SK-N-SH (cell line): Measurements from ENCODE around the gene MYL1. TPM values are rescaled to one million over a fixed set of nuclear protein-coding genes. Genes with fewer than 3 reads are reported as not detected.

ENCODE experiments used
- CTCF ChIA-PET: fragments of 300-600, 350-600 bp; formaldehyde crosslinking; extraction: SDS; loops from one replicate; lab custom pipeline; 2021; lab: Yijun Ruan, JAX
- POLR2A ChIA-PET: fragments of 350-600 bp; sonication (Branson Sonifier 250); formaldehyde crosslinking; extraction: SDS; loops from one replicate; lab custom pipeline; 2020; ENCODE audit warnings: antibody characterized with exemption, inconsistent platforms; lab: Yijun Ruan, JAX
- DNase-seq: peaks from one replicate; pipeline ENCODE4 v3.0.0; 2012
- H2AFZ ChIP-seq: fragments of 200-600 bp; sonication (generic); 2 replicates; pipeline ENCODE4 v1.8.1; 2016; ENCODE audit warnings: antibody characterized with exemption, mild to moderate bottlenecking, low read depth
- H3F3A ChIP-seq: fragments of 200-600 bp; sonication (generic); replicated peaks from 2 replicates; pipeline ENCODE3; 2016; ENCODE audit warnings: antibody characterized with exemption, mild to moderate bottlenecking; ENCODE audit not compliant: insufficient read depth
- H3K27ac ChIP-seq, 2 experiments: fragments of 200-500 bp in 1 of 2; fragments of 200-600 bp in 1 of 2; sonication (Bioruptor generic) in 1 of 2; sonication (generic), shearing (Covaris generic) in 1 of 2; 2 replicates each; pipeline versions ENCODE4 v1.5.1 to v1.6.1; 2014 to 2016; ENCODE audit warnings: low read depth in 2 of 2, inconsistent platforms in 1 of 2, low read length in 1 of 2, mild to moderate bottlenecking in 1 of 2, mixed read lengths in 1 of 2
- H3K27me3 ChIP-seq: fragments of 200-600 bp; sonication (generic), shearing (Covaris generic); 2 replicates; pipeline ENCODE4 v1.6.1; 2016; ENCODE audit warnings: mixed run types; ENCODE audit not compliant: insufficient read depth
- H3K36me3 ChIP-seq, 2 experiments: fragments of 200-500 bp in 1 of 2; fragments of 200-600 bp in 1 of 2; sonication (Bioruptor generic) in 1 of 2; sonication (generic) in 1 of 2; replicated peaks in 1 of 2; 2 replicates each; pipeline versions ENCODE3 to v1.5.1; 2014 to 2016; ENCODE audit warnings: low read length in 1 of 2, mild to moderate bottlenecking in 1 of 2; ENCODE audit not compliant: insufficient read depth in 2 of 2, control insufficient read depth in 1 of 2
- H3K4me1 ChIP-seq, 2 experiments: fragments of 200-500 bp in 1 of 2; fragments of 200-600 bp in 1 of 2; sonication (Bioruptor generic) in 1 of 2; sonication (generic), shearing (Covaris generic) in 1 of 2; 2 replicates each; pipeline versions ENCODE4 v1.5.1 to v1.6.1; 2014 to 2016; ENCODE audit warnings: low read depth in 1 of 2, low read length in 1 of 2, mixed run types in 1 of 2; ENCODE audit not compliant: insufficient read depth in 2 of 2, control insufficient read depth in 1 of 2
- H3K4me2 ChIP-seq: fragments of 200-600 bp; sonication (generic), shearing (Covaris generic); 2 replicates; pipeline ENCODE4 v1.6.1; 2017; ENCODE audit warnings: mixed run types
- H3K4me3 ChIP-seq, 2 experiments: fragments of 200-500 bp in 1 of 2; fragments of 200-600 bp in 1 of 2; sonication (Bioruptor generic) in 1 of 2; sonication (generic), shearing (Covaris generic) in 1 of 2; 2 replicates each; pipeline versions ENCODE4 v1.5.1 to v1.8.1; 2014 to 2016; ENCODE audit warnings: low read depth in 2 of 2, inconsistent platforms in 1 of 2, low read length in 1 of 2, mild to moderate bottlenecking in 1 of 2, mixed read lengths in 1 of 2, moderate library complexity in 1 of 2
- H3K79me2 ChIP-seq: fragments of 200-600 bp; sonication (generic); 2 replicates; pipeline ENCODE4 v1.8.1; 2017; ENCODE audit warnings: mild to moderate bottlenecking; ENCODE audit not compliant: insufficient read depth
- H3K9ac ChIP-seq: fragments of 200-600 bp; sonication (generic); 2 replicates; pipeline ENCODE4 v1.6.1; 2017; ENCODE audit warnings: mixed run types
- H3K9me2 ChIP-seq: fragments of 200-600 bp; sonication (generic); 2 replicates; pipeline ENCODE4 v1.6.1; 2017; ENCODE audit warnings: mixed run types
- H3K9me3 ChIP-seq: fragments of 200-600 bp; sonication (generic); 2 replicates; pipeline ENCODE4 v1.6.1; 2017; ENCODE audit warnings: mixed run types, mild to moderate bottlenecking, moderate library complexity
- H4K20me1 ChIP-seq: fragments of 200-600 bp; sonication (generic); 2 replicates; pipeline ENCODE4 v1.6.1; 2017; ENCODE audit warnings: mild to moderate bottlenecking, mixed run types; ENCODE audit not compliant: insufficient read depth
- GABPA ChIP-seq: IDR thresholded peaks from 2 replicates; pipeline ENCODE4 v1.4.0; 2012; ENCODE audit warnings: low read depth, mild to moderate bottlenecking
- JUND ChIP-seq: IDR thresholded peaks from 2 replicates; pipeline ENCODE4 v1.4.0; 2012
- MEF2A ChIP-seq: IDR thresholded peaks from 2 replicates; pipeline ENCODE4 v1.4.0; 2012; ENCODE audit warnings: low read depth, borderline replicate concordance
- POLR2AphosphoS5 ChIP-seq: IDR thresholded peaks from 2 replicates; pipeline ENCODE4 v1.6.1; 2012; ENCODE audit warnings: low read depth, low read length
- RAD21 ChIP-seq: IDR thresholded peaks from 2 replicates; pipeline ENCODE4 v1.6.1; 2012; ENCODE audit warnings: mild to moderate bottlenecking, low read length
- RCOR1 ChIP-seq: fragments of 150-350 bp; IDR thresholded peaks from 2 replicates; pipeline ENCODE4 v1.6.1; 2017; ENCODE audit warnings: antibody characterized with exemption, low read length
- SIN3A ChIP-seq: IDR thresholded peaks from 2 replicates; pipeline ENCODE4 v1.6.1; 2012; ENCODE audit warnings: low read depth, mild to moderate bottlenecking, low read length, moderate library complexity, borderline replicate concordance
- SMC3 ChIP-seq: IDR thresholded peaks from 2 replicates; pipeline ENCODE4 v1.6.1; 2012; ENCODE audit warnings: low read depth, low read length, improper control_type of control experiment
- TAF1 ChIP-seq: IDR thresholded peaks from 2 replicates; pipeline ENCODE4 v1.6.1; 2012; ENCODE audit warnings: low read depth, mild to moderate bottlenecking, low read length, moderate library complexity, borderline replicate concordance
- TCF12 ChIP-seq: IDR thresholded peaks from 2 replicates; pipeline ENCODE4 v1.4.0; 2012
- TEAD4 ChIP-seq: IDR thresholded peaks from 2 replicates; pipeline ENCODE4 v1.4.0; 2012; ENCODE audit warnings: mild to moderate bottlenecking, borderline replicate concordance; ENCODE audit not compliant: insufficient read depth
- USF2 ChIP-seq: fragments of 150-350 bp; IDR thresholded peaks from 2 replicates; pipeline ENCODE4 v1.6.1; 2017; ENCODE audit warnings: antibody characterized with exemption, low read length, low read depth, borderline replicate concordance
- WGBS: methylation state at CpG from one replicate; pipeline ENCODE4 v1.1.6; 2017; ENCODE audit warnings: low lambda C conversion rate; 5-methylcytosine and 5-hydroxymethylcytosine counted together
- polyA plus RNA-seq, 3 experiments: library from polyadenylated mRNA; depleted of rRNA; stranded (reverse); fragments of >200 nt; gene quantifications; 2 replicates each; pipeline ENCODE4 v1.2.3, GENCODE V29; 2012
- small RNA-seq, 7 experiments: library from RNA; depleted of rRNA; stranded (forward); fragments of <200 nt; gene quantifications; one replicate each; pipeline ENCODE3, GENCODE V24; 2012

MYL1 gene
- polyA plus RNA-seq, 1 of the 3 experiments (the other 2 are of a cell fraction), result not detected

- Histone ChIP-seq H3F3A (no peaks in the 10 kb centered on the region), H4K20me1 (no peaks in the 10 kb centered on the region), H3K9ac (no peak overlapping the region), H3K79me2 (no peaks in the 10 kb centered on the region), H3K4me2 (no peak overlapping the region), H3K36me3 (no peaks in the 10 kb centered on the region), H3K27ac (no peak overlapping the region), H3K4me1 (no peaks in the 10 kb centered on the region), H3K27me3 (no peaks in the 10 kb centered on the region), H2AFZ (no peak overlapping the region), H3K4me3 (no peak overlapping the region), H3K9me2 (no peaks in the 10 kb centered on the region), H3K9me3 (no peaks in the 10 kb centered on the region)
- no peak for TF ChIP-seq TEAD4
- no peak for TF ChIP-seq TCF12
- TF ChIP-seq GABPA, result no peak
- TF ChIP-seq JUND, result no peak
- TF ChIP-seq SMC3, result no peak
- TF ChIP-seq POLR2AphosphoS5, result no peak
- no peak for TF ChIP-seq MEF2A
- no peak for TF ChIP-seq USF2
- no peak for TF ChIP-seq SIN3A
- no peak for TF ChIP-seq TAF1
- no peak for TF ChIP-seq RCOR1
- TF ChIP-seq RAD21, result no peak
- WGBS, result 20% methylated on average over 1 of the region's 1 CpG
- ChIA-PET CTCF (interaction anchor here (0.8 to 2.9 kb wide), 2 partner anchors 19 to 148 kb away, joined by 3 to 20 read pairs; no protein-coding TSS in a partner anchor), POLR2A (no interaction called here)
- no peak for DNase-seq
Observed at GRCh38 chr2:210250622-210251021, 64.4 kb downstream of the MYL1 start.

Small RNA genes within 50 kb of the gene (small RNA-seq; reads per million reads assigned to genes)
- 0 reads per million in 7 experiments for gene RF00019

Other genes with a start within 250 kb of the MYL1 start
- 5.5 and 7.9 TPM in 2 replicates for gene KANSL1L, start 143.8 kb downstream of the MYL1 start, polyA plus RNA-seq (2012; rRNA removed)
- not detected in 2 replicates for gene ACADL, start 89.7 kb downstream of the MYL1 start, polyA plus RNA-seq (2012; rRNA removed)
- 34.3 and 52.6 TPM in 2 replicates for gene LANCL1, start 161.6 kb upstream of the MYL1 start, polyA plus RNA-seq (2012; rRNA removed)
- gene CPS1, start 241.4 kb upstream of the MYL1 start, polyA plus RNA-seq (2012; rRNA removed), result 9.2 and 13.5 TPM in 2 replicates